CD4-positive, alpha-beta T cell treated with Interferon gamma for 1 hour (primary cell): ENCODE results near the gene TRIO.

ENCODE experiments used
- DNase-seq: peaks from one replicate; pipeline ENCODE4 v3.0.0-alpha.2; 2020

The TRIO gene

GRCh38 chr5:14211818-14212803 is 69.0 kb downstream of the TRIO start:
- DNase-seq = peak; percentile 56

DNA sequence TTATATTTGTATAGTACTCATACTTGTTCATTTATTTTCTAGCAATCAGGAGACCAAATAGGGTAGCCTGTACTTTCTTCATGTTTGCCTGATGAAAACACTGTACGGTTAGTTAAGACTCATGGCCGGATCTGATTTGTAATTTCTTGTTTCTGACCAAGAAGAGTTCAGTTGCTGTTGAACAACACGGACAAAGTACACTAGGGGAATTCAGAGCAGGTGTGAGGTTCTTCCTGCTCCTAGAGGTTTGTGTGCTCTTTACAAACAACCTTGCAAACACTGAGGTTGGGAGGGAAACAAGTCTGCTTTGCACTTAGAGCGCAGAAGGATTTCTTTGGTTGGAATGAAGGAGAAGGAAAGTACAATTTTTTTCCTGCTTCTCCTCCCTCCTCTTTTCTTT is 69.7 kb downstream of the TRIO start:
- DNase-seq = no peak

DNA sequence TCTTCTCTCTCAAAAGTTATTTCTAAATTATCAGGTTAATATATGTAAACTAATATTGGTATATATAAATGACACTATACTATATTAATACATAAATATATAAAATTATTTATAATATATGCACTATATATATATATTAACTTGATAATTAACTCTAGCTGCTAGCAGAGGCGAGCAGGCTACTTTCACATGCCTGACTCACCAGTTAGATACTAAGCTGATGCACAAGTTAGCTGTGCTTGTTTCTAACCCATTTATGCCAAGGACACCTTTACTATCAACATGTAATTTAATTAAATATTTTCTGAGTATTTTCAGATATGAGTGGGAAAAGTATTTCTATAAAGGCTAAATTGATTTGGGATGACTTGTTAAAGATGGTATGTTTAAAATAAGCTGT is 70.1 kb downstream of the TRIO start:
- no peak for DNase-seq

DNA sequence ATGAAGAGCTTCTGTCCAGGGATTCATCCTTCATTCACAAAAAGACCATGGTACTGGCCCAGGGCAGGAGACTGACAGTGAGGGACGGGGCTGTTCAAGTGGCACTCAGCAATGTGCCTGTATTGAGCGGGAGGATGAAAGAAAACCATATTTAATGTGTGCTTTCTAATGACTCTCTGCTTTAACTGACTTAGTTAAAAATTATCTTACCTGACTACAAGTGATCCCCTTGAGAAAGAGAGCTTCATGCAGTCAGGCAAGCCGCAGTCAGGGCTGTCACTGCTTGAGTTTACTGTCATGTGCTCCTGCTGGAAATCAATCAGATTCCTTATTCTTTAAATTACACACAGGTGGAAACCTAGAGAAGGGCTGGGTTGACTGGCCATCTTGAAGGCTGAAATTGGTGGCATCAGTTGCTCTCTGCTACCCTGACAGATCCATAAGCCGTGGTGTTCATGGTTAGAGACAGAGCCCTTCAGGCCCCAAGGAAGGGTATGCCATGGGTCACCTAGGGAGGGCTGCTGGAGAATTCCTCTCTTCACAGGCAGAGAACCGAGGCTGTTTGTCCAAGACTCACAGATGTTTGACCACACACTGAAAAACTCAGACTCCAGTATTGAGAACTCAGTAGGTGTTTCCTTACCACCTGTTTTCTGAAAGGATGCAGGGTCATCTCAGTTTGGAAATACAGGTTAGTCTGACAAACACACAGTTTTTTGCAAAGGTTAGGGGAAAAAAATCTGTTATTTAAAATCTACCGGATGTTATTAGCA is 70.9 kb downstream of the TRIO start:
- no peak for DNase-seq

DNA sequence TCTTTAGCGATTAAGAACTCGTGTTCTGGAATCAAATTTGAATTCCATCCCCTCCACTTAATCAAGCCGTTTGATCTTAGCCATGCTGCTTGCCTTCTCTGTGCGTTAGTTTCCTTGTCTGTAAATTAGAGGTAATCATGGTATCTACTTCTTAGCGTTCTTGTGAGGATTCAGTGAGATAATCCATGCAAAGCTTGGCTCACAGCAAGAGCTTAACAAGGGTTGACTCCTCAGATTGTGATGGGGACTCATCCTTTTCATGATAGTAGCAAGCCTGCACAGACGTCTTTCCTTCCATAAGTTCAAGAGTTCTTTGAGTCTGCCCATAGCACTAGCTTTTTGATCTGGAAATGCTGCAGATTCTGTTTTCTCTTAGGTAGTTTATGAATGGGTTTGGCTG is 72.8 kb downstream of the TRIO start:
- no peak for DNase-seq

DNA sequence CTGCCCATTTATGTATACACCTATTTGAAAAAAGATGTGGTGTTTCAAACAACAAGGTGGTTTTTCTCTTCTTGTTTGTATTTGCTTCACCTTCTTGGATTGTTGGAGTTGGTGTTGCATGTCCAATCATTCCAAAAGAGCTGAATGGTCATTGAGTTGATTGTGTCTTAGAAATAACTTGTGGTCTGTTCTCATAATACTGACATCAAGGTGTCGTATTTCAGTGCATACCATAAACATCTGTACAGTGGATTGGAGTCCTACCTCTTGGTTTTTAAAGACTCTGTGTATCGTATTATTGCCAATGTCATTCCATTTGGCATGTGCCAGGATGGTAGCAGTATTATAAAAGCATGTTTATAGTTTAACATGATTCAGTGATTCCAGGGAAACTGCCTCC is 73.2 kb downstream of the TRIO start:
- DNase-seq = no peak

DNA sequence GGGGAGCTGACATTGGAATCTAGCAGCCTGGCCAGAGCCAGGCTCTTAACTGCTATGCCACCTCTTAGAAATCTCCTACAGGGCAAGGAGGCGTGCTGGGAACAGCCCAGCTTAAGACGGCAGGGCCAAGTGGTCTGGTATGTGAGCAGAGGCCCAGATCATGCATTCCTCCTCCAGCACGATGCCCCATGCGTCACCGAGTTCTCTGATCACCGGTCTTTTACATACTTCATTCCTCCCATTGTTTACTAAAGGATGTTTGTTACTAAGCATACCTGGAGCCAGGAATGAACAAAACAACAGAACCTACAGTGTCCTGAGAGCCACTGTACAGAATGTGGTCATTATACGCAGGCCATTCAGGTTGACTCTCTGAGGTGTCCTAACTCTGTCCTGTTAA is 73.8 kb downstream of the TRIO start:
- DNase-seq = no peak

- DNase-seq = no peak
Measured at GRCh38 chr5:14217587-14217986, 74.4 kb downstream of the TRIO start.

- DNase-seq = no peak
Measured at GRCh38 chr5:14218011-14218410, 74.9 kb downstream of the TRIO start.

GRCh38 chr5:14218480-14218879 is 75.3 kb downstream of the TRIO start:
- no peak for DNase-seq

GRCh38 chr5:14218897-14219573 is 75.9 kb downstream of the TRIO start:
- no peak for DNase-seq

GRCh38 chr5:14219800-14220512 is 76.8 kb downstream of the TRIO start:
- no peak for DNase-seq

DNA sequence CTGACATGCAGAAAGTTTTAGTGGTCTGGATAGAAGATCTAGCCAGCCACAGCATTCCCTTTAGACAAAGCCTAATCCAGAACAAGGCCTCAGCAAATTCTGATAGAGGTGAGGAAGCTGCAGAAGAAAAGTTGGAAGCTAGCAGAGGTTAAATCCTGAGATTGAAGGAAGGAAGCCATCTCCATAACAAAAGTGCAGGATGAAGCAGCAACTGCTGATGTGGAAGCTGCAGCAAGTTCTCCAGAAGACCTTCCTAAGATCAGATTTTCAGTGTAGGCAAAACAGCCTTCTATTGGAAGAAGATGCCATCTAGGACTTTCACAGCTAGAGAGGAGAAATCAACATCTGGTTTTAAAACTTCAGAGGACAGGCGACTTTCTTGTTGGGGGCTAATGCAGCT is 77.5 kb downstream of the TRIO start:
- DNase-seq = no peak

- DNase-seq = no peak
Measured at GRCh38 chr5:14221732-14222131, 78.6 kb downstream of the TRIO start.

GRCh38 chr5:14222206-14222605 is 79.1 kb downstream of the TRIO start:
- DNase-seq = no peak

- peak; percentile 15 for DNase-seq
Measured at GRCh38 chr5:14223372-14223771, 80.2 kb downstream of the TRIO start.

DNA sequence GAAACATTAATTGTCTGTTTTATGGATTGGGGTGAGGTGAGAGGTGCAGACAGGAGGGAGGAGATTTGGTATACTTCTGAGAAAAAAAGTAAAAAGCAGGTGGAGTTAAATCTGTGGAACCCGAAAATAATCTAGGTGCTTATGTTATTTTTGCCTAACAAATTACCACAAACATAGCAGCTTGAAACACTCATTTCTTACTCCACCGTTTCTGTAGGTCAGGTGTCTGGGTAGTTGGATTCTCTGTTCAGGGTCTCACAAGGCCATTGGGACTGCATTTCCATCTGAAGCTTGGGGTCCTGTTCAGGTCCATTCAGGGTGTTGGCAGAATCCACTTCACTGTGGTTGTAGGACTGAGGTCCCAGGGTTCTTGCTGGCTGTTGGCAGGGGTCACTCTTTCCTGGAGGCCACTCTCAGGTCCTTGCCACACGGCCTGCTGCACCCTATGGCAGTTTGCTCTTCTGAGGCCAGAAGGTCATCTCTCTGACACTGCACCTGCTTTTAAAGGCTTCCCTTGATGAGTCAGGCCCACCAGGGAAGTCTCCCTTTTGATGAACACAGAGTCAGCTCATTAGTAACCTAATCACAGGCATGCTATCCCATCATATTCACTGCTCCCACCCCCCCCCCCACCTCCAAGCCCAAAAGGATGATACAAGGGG is 82.2 kb downstream of the TRIO start:
- DNase-seq = no peak

DNA sequence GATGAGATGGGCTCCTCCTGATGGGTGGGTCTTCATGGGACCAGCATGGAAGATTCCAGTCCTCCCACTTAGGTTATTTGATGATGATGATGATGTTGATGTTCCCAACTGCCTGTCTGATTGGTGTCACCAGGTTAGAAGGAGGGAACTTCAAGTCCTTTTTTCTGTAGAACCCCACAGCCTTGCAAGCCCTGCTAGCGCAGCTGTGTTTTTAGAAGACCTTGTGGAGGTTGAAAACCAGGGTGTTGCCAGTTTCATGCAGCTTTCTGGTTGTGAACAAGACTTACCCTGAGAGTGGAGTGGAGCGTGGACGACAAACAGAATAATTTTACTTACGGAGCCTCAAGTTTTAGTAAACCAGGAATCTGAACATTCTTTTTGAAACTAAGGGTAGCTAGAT is 83.0 kb downstream of the TRIO start:
- no peak for DNase-seq

- no peak for DNase-seq
Measured at GRCh38 chr5:14226554-14226953, 83.4 kb downstream of the TRIO start.

DNA sequence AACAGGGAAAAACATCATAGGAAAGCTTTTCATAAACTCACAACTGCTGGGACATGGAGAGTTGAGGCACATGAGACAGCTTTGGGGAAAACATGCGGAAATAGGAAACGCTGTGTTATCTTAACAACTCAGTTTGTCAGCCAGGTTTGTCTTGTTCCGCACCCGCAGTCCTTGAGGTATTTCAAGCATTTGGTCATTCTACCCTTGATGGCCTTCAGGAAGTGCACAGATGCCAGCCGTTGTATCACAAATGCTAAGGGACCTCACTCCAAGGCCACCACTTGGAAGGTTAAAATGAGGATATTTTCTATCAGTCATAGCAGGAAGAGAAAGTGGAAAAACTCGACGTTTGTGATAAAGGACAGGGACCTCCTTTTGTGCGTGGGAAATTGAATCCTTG is 83.8 kb downstream of the TRIO start:
- no peak for DNase-seq

DNA sequence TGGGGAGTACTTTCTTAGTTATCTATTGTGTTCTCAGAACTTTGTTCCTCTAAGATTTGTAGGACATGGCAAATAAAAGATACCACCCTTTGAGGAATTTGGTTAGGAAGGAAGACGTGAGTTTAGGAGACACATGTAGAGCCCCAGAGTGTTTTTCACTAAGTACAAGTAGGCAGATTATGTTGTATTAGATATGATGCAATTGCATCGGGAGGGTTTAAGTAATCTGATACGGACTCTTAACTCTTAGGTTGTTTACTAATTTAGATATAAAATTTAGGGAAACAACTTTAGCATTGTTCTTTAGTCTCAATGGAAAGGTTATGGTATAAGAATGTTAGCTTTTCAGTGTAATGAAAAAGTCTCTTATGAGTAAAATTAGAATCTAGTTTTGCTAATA is 84.4 kb downstream of the TRIO start:
- no peak for DNase-seq

DNA sequence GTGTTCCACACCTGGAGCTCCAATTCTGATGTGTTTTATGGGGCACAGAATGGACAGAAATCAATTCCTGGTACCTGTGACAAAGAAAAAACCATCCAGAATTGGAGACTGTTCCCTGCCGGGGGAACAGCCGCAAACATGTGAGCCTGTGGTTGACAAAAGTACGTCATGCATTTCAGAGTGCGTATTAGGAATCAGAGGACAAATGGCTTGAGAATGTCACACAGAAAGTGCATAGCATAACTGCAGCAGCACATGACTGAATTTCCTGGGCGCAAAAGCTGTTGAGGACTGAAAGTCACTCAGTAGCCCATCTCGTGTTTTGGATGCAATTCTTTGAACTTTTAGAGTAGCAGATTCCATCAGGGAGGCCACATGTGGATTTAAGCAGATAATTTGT is 85.1 kb downstream of the TRIO start:
- no peak for DNase-seq
